ENCODE data around the gene ATP2A3.
"Not testable (repeated sequence)": the region's sequence is repeated elsewhere in the genome, so short reads cannot be mapped to it uniquely, and the experiment has no call there.

Gene ATP2A3

DNA sequence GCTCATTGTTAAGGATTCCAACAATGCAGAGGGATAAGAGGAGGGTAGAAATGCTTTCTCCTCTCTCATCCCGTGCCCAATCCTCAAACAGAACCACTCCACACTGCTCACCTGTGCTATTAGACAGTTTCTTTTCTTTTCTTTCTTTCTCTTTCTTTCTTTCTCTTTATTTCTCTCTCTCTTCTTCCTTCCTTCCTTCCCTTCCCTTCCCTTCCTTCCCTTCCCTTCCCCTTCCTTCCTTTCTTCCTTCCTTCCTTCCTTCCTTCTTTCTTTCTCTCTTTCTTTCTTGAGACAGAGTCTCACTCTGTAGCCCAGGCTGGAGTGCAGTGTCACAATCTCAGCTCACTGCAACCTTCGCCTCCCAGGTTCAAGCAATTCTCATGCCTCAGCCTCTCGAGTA, 27.5 kb upstream of the ATP2A3 start:
- H3K9me3 ChIP-seq (ENCODE audit: control insufficient read depth, low read length); H3K4me1 ChIP-seq (ENCODE audit: control insufficient read depth, insufficient read depth, low read length, poor library complexity, severe bottlenecking); H3K36me3 ChIP-seq (ENCODE audit: control insufficient read depth, insufficient read depth, low read length); H3K27ac ChIP-seq (ENCODE audit: insufficient read depth, low read length, poor library complexity, severe bottlenecking); DNase-seq; H3K4me3 ChIP-seq (ENCODE audit: insufficient read depth, low read depth, low read length, poor library complexity, severe bottlenecking); H3K27me3 ChIP-seq (replicated peaks; ENCODE audit: control insufficient read depth, insufficient read depth, low read length, poor library complexity, severe bottlenecking): not testable (repeated sequence)

- Histone ChIP-seq H3K4me1 (ENCODE audit: control insufficient read depth, insufficient read depth, low read length, poor library complexity, severe bottlenecking) (no peaks in the 10 kb centered on the region), H3K27me3 (replicated peaks; ENCODE audit: control insufficient read depth, insufficient read depth, low read length, poor library complexity, severe bottlenecking) (no peaks in the 10 kb centered on the region), H3K36me3 (ENCODE audit: control insufficient read depth, insufficient read depth, low read length) (no peaks in the 10 kb centered on the region), H3K9me3 (ENCODE audit: control insufficient read depth, low read length) (no peaks in the 10 kb centered on the region), H3K27ac (ENCODE audit: insufficient read depth, low read length, poor library complexity, severe bottlenecking) (no peak overlapping the region), H3K4me3 (ENCODE audit: insufficient read depth, low read depth, low read length, poor library complexity, severe bottlenecking) (no peak overlapping the region)
- no peak for DNase-seq
Observed at GRCh38 chr17:3990386-3991127, 26.3 kb upstream of the ATP2A3 start.

DNA sequence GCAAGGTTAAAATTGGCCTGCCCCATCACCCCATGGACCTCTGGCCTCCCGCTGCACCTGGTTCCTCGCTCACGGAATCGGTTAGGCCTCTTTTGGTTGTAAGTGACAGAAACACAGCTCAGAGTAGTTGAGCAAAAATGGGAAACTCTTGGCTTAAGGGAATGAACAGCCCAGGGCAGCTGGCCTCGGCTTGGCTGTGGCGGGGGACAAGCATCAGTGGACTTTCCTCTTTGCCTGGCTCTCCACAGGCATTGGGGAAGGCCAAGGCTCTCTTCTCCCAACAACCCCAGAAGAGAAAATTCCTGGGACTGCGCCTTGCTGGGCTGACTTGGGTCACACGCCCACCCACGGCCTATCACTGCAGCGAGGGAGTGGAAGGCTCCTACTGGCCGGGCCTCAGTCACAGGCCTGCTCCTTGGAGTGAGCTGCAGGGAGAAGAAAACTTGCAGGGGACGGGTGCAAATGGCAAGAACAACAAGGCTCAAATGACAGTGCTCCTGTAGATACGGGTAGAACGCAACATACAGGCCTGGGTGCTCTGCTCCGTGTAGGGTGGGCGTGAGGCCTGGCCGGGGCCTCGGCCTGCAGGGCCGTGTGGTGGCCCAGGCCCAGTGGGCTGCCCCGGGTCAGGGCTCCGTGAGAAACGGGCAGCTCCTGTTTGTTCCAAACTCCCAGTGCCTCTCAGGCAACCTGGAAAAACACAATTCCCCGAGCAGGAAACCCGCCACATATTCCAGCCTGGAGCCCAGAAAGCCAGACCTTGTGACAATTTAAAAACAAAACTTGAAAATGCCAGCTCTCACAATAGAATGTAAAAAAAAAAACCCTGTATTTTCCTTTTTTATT, 25.0 kb upstream of the ATP2A3 start:
- Histone ChIP-seq H3K36me3 (ENCODE audit: control insufficient read depth, insufficient read depth, low read length) (no peaks in the 10 kb centered on the region), H3K9me3 (ENCODE audit: control insufficient read depth, low read length) (no peaks in the 10 kb centered on the region), H3K4me1 (ENCODE audit: control insufficient read depth, insufficient read depth, low read length, poor library complexity, severe bottlenecking) (no peaks in the 10 kb centered on the region), H3K4me3 (ENCODE audit: insufficient read depth, low read depth, low read length, poor library complexity, severe bottlenecking) (no peak overlapping the region), H3K27ac (ENCODE audit: insufficient read depth, low read length, poor library complexity, severe bottlenecking) (no peak overlapping the region), H3K27me3 (replicated peaks; ENCODE audit: control insufficient read depth, insufficient read depth, low read length, poor library complexity, severe bottlenecking) (no peaks in the 10 kb centered on the region)
- no peak for DNase-seq

DNA sequence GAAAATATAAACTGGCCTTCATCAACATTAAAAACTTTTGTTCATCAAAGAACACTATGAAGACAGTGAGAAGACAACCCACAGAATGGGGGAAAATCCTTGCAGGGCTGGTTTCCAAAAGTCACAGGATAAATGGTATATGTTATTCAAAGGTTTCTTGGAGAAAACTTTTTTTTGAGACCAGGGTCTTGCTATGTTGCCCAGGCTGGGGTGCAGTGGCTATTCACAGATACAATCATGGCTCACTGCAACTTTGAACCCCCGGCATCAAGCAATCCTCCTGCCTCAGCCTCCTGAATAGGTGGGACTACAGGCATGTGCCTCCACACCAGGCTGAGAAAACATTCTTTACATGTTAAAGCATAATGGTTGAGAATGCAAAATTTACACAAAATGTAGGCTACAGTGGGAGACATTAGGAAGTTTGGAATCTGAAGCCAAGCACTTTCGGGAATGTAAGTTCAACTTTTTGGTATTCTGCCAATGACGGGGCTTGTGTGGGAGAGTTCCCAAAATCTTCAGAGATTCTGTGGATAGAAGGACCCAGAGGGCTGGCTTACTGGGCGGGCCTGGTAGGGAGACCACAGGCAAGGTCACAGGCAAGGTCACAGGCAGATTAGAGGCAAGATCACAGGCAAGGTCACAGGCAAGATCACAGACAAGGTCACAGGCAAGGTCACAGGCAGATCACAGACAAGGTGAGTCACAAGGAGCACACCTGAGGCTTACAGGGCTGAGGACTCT, 24.2 kb upstream of the ATP2A3 start:
- no peaks in the 10 kb centered on the region for H3K36me3 ChIP-seq (ENCODE audit: control insufficient read depth, insufficient read depth, low read length)
- no peak overlapping the region for H3K27ac ChIP-seq (ENCODE audit: insufficient read depth, low read length, poor library complexity, severe bottlenecking)
- no peak overlapping the region for H3K4me3 ChIP-seq (ENCODE audit: insufficient read depth, low read depth, low read length, poor library complexity, severe bottlenecking)
- no peaks in the 10 kb centered on the region for H3K4me1 ChIP-seq (ENCODE audit: control insufficient read depth, insufficient read depth, low read length, poor library complexity, severe bottlenecking)
- H3K27me3 ChIP-seq (replicated peaks; ENCODE audit: control insufficient read depth, insufficient read depth, low read length, poor library complexity, severe bottlenecking): no peaks in the 10 kb centered on the region
- DNase-seq: no peak
- H3K9me3 ChIP-seq (ENCODE audit: control insufficient read depth, low read length): no peaks in the 10 kb centered on the region

DNA sequence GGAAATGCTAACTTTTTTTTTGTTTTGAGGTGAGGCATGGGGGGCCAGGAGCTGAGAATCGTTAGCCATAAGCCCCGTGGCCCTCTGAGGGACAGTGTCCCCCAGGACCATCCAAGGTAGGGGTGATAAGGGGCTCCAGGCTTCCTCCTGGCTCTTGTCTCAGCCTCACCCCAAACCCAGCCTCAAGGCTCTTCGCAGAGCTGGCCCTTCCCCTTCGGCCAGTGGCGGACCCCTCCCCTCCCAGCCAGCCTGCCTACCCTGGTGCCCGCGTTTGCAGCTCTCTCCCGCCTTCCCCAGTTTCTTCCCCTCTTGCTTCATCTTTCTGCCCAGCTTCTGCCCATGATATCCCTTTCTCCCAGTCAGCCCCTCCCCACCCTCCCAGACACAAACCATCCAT, 22.7 kb upstream of the ATP2A3 start:
- Histone ChIP-seq H3K4me3 (ENCODE audit: insufficient read depth, low read depth, low read length, poor library complexity, severe bottlenecking) (no peak overlapping the region), H3K27me3 (replicated peaks; ENCODE audit: control insufficient read depth, insufficient read depth, low read length, poor library complexity, severe bottlenecking) (no peaks in the 10 kb centered on the region), H3K27ac (ENCODE audit: insufficient read depth, low read length, poor library complexity, severe bottlenecking) (no peak overlapping the region), H3K36me3 (ENCODE audit: control insufficient read depth, insufficient read depth, low read length) (no peaks in the 10 kb centered on the region), H3K4me1 (ENCODE audit: control insufficient read depth, insufficient read depth, low read length, poor library complexity, severe bottlenecking) (no peaks in the 10 kb centered on the region), H3K9me3 (ENCODE audit: control insufficient read depth, low read length) (no peaks in the 10 kb centered on the region)
- DNase-seq: no peak

- no peak overlapping the region for H3K27ac ChIP-seq (ENCODE audit: insufficient read depth, low read length, poor library complexity, severe bottlenecking)
- no peak for DNase-seq
- no peaks in the 10 kb centered on the region for H3K9me3 ChIP-seq (ENCODE audit: control insufficient read depth, low read length)
Observed at GRCh38 chr17:3986270-3986938, 22.2 kb upstream of the ATP2A3 start.

DNA sequence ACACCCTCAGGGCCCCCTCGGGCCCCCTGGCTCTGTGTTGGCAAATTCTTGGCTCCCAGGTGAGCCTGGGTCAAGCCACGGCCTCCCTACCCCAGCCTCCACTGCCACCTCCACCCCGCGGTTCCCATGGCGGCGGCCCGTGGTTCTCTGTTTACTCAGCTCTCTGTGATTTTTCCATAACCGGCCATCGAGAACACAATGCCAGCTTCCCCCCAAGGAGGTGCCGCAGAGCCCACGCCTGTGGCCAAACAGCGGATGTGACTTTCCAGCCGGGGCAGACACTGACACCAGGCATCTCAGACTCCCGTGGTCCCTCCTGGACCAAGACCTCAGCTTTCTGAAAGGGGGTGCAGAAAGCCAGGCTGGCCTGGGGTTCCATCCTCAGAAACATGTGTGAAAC, 21.6 kb upstream of the ATP2A3 start:
- no peaks in the 10 kb centered on the region for H3K27me3 ChIP-seq (replicated peaks; ENCODE audit: control insufficient read depth, insufficient read depth, low read length, poor library complexity, severe bottlenecking)
- no peak overlapping the region for H3K4me3 ChIP-seq (ENCODE audit: insufficient read depth, low read depth, low read length, poor library complexity, severe bottlenecking)
- H3K36me3 ChIP-seq (ENCODE audit: control insufficient read depth, insufficient read depth, low read length): no peaks in the 10 kb centered on the region
- no peaks in the 10 kb centered on the region for H3K4me1 ChIP-seq (ENCODE audit: control insufficient read depth, insufficient read depth, low read length, poor library complexity, severe bottlenecking)
- H3K27ac ChIP-seq (ENCODE audit: insufficient read depth, low read length, poor library complexity, severe bottlenecking): no peak overlapping the region
- no peak for DNase-seq
- no peaks in the 10 kb centered on the region for H3K9me3 ChIP-seq (ENCODE audit: control insufficient read depth, low read length)

More at GRCh38 chr17:3986270-3986938, 22.2 kb upstream of the ATP2A3 start:
- no peaks in the 10 kb centered on the region for H3K4me1 ChIP-seq (ENCODE audit: control insufficient read depth, insufficient read depth, low read length, poor library complexity, severe bottlenecking)
- no peaks in the 10 kb centered on the region for H3K27me3 ChIP-seq (replicated peaks; ENCODE audit: control insufficient read depth, insufficient read depth, low read length, poor library complexity, severe bottlenecking)
- no peak overlapping the region for H3K4me3 ChIP-seq (ENCODE audit: insufficient read depth, low read depth, low read length, poor library complexity, severe bottlenecking)
- H3K36me3 ChIP-seq (ENCODE audit: control insufficient read depth, insufficient read depth, low read length): no peaks in the 10 kb centered on the region

DNA sequence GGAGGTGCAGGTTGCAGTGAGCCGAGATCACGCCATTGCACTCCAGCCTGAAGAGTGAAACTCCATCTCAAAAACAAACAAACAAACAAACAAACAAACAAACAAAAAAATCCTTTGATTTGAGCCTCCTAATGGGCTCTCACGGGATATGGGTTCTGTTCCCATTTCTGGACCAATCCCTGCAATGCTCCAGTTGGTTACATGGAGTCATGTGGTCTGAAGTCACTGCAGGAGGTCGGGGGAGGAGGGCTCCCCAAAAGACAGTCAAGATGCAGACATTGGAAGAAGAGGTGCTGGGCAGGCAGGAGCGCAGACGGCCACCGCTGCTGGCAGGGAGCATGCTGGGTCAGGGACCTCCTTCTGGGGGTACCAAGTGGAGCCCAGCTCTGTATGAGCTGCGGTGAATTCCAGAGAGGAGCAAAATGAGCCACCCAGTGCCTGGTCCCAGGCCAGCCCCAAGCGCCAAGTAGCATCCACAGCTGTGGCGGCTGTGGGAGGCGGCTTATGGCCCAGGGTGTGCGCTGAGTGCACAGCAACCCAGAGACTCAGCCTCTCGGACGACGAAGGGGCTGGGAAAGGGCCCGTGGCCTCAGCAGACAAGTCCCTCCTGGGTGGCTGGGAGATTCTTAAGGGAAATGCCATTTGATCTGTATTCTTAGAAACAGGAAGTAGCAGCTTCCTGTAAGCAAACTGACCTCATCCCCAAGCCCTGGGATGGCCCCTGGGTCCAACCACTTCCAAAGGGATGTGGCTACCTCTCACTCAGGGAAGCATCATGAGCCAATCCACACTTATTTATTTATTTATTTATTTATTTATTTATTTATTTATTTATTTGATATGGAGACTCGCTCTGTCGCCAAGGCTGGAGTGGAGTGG, 19.6 kb upstream of the ATP2A3 start:
- no peaks in the 10 kb centered on the region for H3K9me3 ChIP-seq (ENCODE audit: control insufficient read depth, low read length)
- no peaks in the 10 kb centered on the region for H3K36me3 ChIP-seq (ENCODE audit: control insufficient read depth, insufficient read depth, low read length)
- H3K27me3 ChIP-seq (replicated peaks; ENCODE audit: control insufficient read depth, insufficient read depth, low read length, poor library complexity, severe bottlenecking): no peaks in the 10 kb centered on the region
- H3K27ac ChIP-seq (ENCODE audit: insufficient read depth, low read length, poor library complexity, severe bottlenecking): no peak overlapping the region
- H3K4me1 ChIP-seq (ENCODE audit: control insufficient read depth, insufficient read depth, low read length, poor library complexity, severe bottlenecking): no peaks in the 10 kb centered on the region
- DNase-seq: no peak
- H3K4me3 ChIP-seq (ENCODE audit: insufficient read depth, low read depth, low read length, poor library complexity, severe bottlenecking): no peak overlapping the region

- Histone ChIP-seq H3K9me3 (ENCODE audit: control insufficient read depth, low read length) (no peaks in the 10 kb centered on the region), H3K4me1 (ENCODE audit: control insufficient read depth, insufficient read depth, low read length, poor library complexity, severe bottlenecking) (no peaks in the 10 kb centered on the region), H3K27me3 (replicated peaks; ENCODE audit: control insufficient read depth, insufficient read depth, low read length, poor library complexity, severe bottlenecking) (no peaks in the 10 kb centered on the region), H3K36me3 (ENCODE audit: control insufficient read depth, insufficient read depth, low read length) (no peaks in the 10 kb centered on the region), H3K27ac (ENCODE audit: insufficient read depth, low read length, poor library complexity, severe bottlenecking) (no peak overlapping the region), H3K4me3 (ENCODE audit: insufficient read depth, low read depth, low read length, poor library complexity, severe bottlenecking) (no peak overlapping the region)
- DNase-seq: no peak
Observed at GRCh38 chr17:3982541-3983017, 18.3 kb upstream of the ATP2A3 start.

Measured in effector memory CD4-positive, alpha-beta T cell (primary cell).